Right hindlimb (tissue), 1 donor: Measurements from ENCODE around the gene RHEB.
"Not testable (repeated sequence)": the region's sequence is repeated elsewhere in the genome, so short reads cannot be mapped to it uniquely, and the experiment has no call there.

Experiments
- DNase-seq: peaks from one replicate; pipeline ENCODE4 v3.0.0-alpha.2; 2018

Gene RHEB

GRCh38 chr7:151519765-151520418 lies at the start of gene RHEB:
Gene RHEB, minus strand, starts transcription at chr7:151519895. Its CDS starts 384 bp downstream, at chr7:151519511.
- DNase-seq: peak; percentile 99

- DNase-seq: no peak
Observed at GRCh38 chr7:151566897-151567320, 47.2 kb upstream of the RHEB start.

- DNase-seq: no peak
Observed at GRCh38 chr7:151565541-151565940, 45.8 kb upstream of the RHEB start.

- no peak for DNase-seq
Observed at GRCh38 chr7:151560243-151560642, 40.5 kb upstream of the RHEB start.

GRCh38 chr7:151559557-151560183 lies 40.0 kb upstream of the RHEB start:
- DNase-seq: no peak

GRCh38 chr7:151558575-151558974 lies 38.9 kb upstream of the RHEB start:
- no peak for DNase-seq

- no peak for DNase-seq
Observed at GRCh38 chr7:151556592-151556991, 36.9 kb upstream of the RHEB start.

- no peak for DNase-seq
Observed at GRCh38 chr7:151553356-151553755, 33.7 kb upstream of the RHEB start.

GRCh38 chr7:151552352-151553028 lies 32.8 kb upstream of the RHEB start:
- DNase-seq: no peak

- DNase-seq: no peak
Observed at GRCh38 chr7:151551820-151552219, 32.1 kb upstream of the RHEB start.

- no peak for DNase-seq
Observed at GRCh38 chr7:151550656-151551286, 31.1 kb upstream of the RHEB start.

GRCh38 chr7:151549644-151550043 lies 29.9 kb upstream of the RHEB start:
- DNase-seq: no peak

GRCh38 chr7:151549083-151549482 lies 29.4 kb upstream of the RHEB start:
- no peak for DNase-seq

- no peak for DNase-seq
Observed at GRCh38 chr7:151544183-151544582, 24.5 kb upstream of the RHEB start.

- no peak for DNase-seq
Observed at GRCh38 chr7:151542606-151543130, 23.0 kb upstream of the RHEB start.

- DNase-seq: no peak
Observed at GRCh38 chr7:151541709-151542499, 22.2 kb upstream of the RHEB start.

GRCh38 chr7:151540146-151540545 lies 20.5 kb upstream of the RHEB start:
- DNase-seq: no peak

- DNase-seq: no peak
Observed at GRCh38 chr7:151539088-151539671, 19.5 kb upstream of the RHEB start.

- peak; percentile 62 for DNase-seq
Observed at GRCh38 chr7:151537818-151538561, 18.3 kb upstream of the RHEB start.

- DNase-seq: not testable (repeated sequence)
Observed at GRCh38 chr7:151536178-151536577, 16.5 kb upstream of the RHEB start.

GRCh38 chr7:151529842-151530241 lies 10.1 kb upstream of the RHEB start:
- no peak for DNase-seq
